ENCODE data around the gene FNDC5.

FNDC5 gene

GRCh38 chr1:32871364-32872191 lies 866 bp upstream of the FNDC5 start:
- peak overlapping the region; percentile 39 for H3K4me3 ChIP-seq (ENCODE audit: low read depth, low read length)
- no peak for DNase-seq (ENCODE audit: low read depth)
- in situ Hi-C loops (cut with HindIII; ENCODE audit: low sequenced_read_pairs) = no loop called here
- TF ChIP-seq CTCF (IDR thresholded peaks at IDR 0.05; ENCODE audit: low read depth, low read length, missing control alignments) = no peak

- H3K4me3 ChIP-seq (ENCODE audit: low read depth, low read length) = peak overlapping the region; percentile 19
- no peak for TF ChIP-seq CTCF (IDR thresholded peaks at IDR 0.05; ENCODE audit: low read depth, low read length, missing control alignments)
- in situ Hi-C loops (cut with HindIII; ENCODE audit: low sequenced_read_pairs) = no loop called here
- DNase-seq (ENCODE audit: low read depth) = no peak
These were observed 643 bp downstream of the FNDC5 start for GRCh38 chr1:32869923-32870614.

DNA sequence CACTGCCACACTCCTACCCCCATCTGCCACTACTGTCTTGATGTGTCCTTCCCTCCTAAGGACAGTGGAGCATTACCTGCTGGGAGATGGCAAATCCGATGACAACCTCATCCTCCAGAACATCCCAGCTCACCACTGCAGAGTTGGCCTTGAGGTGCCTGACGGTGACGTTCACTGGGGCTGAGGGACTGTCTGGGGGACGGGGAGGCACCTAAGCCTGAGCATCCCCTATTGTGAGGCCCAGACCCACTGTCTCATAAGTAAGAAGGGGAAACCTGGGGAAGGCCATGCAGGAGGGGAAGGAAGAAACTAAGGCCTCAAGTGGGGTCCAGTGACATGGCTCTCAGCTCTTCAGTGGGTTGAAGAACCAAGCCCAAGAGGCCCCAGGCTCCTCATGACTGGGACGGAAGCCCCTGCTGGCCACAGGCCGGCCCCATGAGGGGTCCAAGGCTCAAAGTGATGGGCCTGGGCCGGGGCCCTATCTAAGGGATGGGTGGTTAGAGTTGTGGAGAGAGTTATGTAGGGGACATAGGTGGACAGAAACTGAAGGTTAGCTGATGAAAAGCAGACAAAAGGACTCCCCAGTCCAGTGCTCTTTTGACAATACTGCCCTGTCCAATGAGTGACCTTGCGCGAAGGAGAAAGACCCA lies 1.8 kb downstream of the FNDC5 start:
- DNase-seq (ENCODE audit: low read depth) = no peak
- H3K4me3 ChIP-seq (ENCODE audit: low read depth, low read length) = no peak overlapping the region
- in situ Hi-C loops (cut with HindIII; ENCODE audit: low sequenced_read_pairs) = no loop called here
- no peak for TF ChIP-seq CTCF (IDR thresholded peaks at IDR 0.05; ENCODE audit: low read depth, low read length, missing control alignments)

DNA sequence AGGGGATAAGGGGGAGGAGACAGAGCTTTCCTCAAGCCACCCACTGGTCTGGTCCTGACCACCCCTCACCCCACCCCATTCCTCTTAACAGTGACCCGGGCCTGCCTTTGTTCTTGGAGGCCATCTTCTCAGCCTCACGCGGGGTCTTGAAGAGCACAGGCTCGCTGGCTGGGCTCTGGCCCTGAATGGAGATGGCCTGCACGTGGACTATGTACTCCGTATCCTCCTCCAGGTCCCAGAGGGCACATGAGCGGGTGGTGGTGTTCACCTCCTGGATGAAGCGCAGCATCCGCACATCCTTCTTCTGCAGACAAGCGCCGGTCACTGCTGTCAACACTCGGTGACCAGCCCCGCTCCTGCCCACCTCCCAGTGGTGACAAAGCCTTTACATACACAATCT lies 2.6 kb downstream of the FNDC5 start:
- no peak for DNase-seq (ENCODE audit: low read depth)
- no peak overlapping the region for H3K4me3 ChIP-seq (ENCODE audit: low read depth, low read length)
- no peak for TF ChIP-seq CTCF (IDR thresholded peaks at IDR 0.05; ENCODE audit: low read depth, low read length, missing control alignments)
- in situ Hi-C loops (cut with HindIII; ENCODE audit: low sequenced_read_pairs) = no loop called here

- TF ChIP-seq CTCF (IDR thresholded peaks at IDR 0.05; ENCODE audit: low read depth, low read length, missing control alignments) = no peak
- in situ Hi-C loops (cut with HindIII; ENCODE audit: low sequenced_read_pairs) = no loop called here
- DNase-seq (ENCODE audit: low read depth) = no peak
These were observed 3.0 kb downstream of the FNDC5 start for GRCh38 chr1:32867671-32868070.

DNA sequence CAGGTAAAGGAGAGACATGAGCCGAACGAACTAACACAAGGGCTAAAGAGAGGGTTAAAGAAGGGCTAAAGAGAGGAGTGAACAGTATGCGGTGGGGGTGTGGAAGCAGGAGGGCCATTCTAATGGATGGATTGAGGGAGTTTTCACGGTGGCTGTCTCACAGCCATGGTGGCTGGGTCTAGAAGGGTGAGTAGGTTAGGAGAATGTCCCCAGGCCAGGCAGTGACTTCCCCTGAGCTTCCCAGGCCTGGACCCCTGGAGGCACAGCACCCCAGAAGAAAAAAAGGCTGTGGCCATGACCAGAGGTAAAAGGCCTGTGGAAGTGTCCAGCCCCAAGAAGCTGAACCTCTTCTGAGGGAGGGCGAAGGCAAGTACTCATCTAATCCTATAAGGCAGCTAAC lies 3.6 kb downstream of the FNDC5 start:
- no peak overlapping the region for H3K4me3 ChIP-seq (ENCODE audit: low read depth, low read length)
- in situ Hi-C loops (cut with HindIII; ENCODE audit: low sequenced_read_pairs) = no loop called here
- TF ChIP-seq CTCF (IDR thresholded peaks at IDR 0.05; ENCODE audit: low read depth, low read length, missing control alignments) = no peak
- no peak for DNase-seq (ENCODE audit: low read depth)

More at GRCh38 chr1:32867671-32868070, 3.0 kb downstream of the FNDC5 start:
- no peak overlapping the region for H3K4me3 ChIP-seq (ENCODE audit: low read depth, low read length)
